H54 (cell line): ENCODE measurements around the gene CTAGE1.

Experiments used
- DNase-seq: peaks from one replicate; pipeline ENCODE4 v3.0.0; 2011; ENCODE audit warnings: low spot score, mixed read lengths; ENCODE audit not compliant: insufficient read length
- FAIRE-seq: peaks from 3 replicates; lab custom pipeline; 2011; peaks lifted over from hg19 to GRCh38; lab: Jason Lieb, UNC
- POLR2A ChIP-seq: IDR thresholded peaks from 2 replicates; pipeline ENCODE4 v1.6.1; 2011; ENCODE audit warnings: low read depth, mild to moderate bottlenecking, low read length

CTAGE1 gene

GRCh38 chr18:22391407-22392345, 26.0 kb downstream of the CTAGE1 start:
- no peak for TF ChIP-seq POLR2A
- FAIRE-seq (peak; percentile 74), DNase-seq (peak; percentile 15)

GRCh38 chr18:22387787-22388186, 29.9 kb downstream of the CTAGE1 start:
- FAIRE-seq (no peak), DNase-seq (no peak)
- TF ChIP-seq POLR2A: no peak

- DNase-seq (no peak), FAIRE-seq (no peak)
- TF ChIP-seq POLR2A: no peak
Observed at GRCh38 chr18:22387364-22387763, 30.4 kb downstream of the CTAGE1 start.

- no peak for TF ChIP-seq POLR2A
- FAIRE-seq (no peak), DNase-seq (peak; percentile 9)
Observed at GRCh38 chr18:22385718-22386117, 32.0 kb downstream of the CTAGE1 start.

- peak; percentile 15 for DNase-seq
- no peak for FAIRE-seq
- TF ChIP-seq POLR2A: no peak
Observed at GRCh38 chr18:22378672-22379282, 38.9 kb downstream of the CTAGE1 start.

- TF ChIP-seq POLR2A: no peak
- no peak for DNase-seq
- FAIRE-seq: no peak
Observed at GRCh38 chr18:22377769-22378168, 39.9 kb downstream of the CTAGE1 start.

- no peak for FAIRE-seq
- no peak for DNase-seq
- TF ChIP-seq POLR2A: no peak
Observed at GRCh38 chr18:22370414-22370813, 47.3 kb downstream of the CTAGE1 start.

GRCh38 chr18:22368021-22368420, 49.7 kb downstream of the CTAGE1 start:
- TF ChIP-seq POLR2A: no peak
- FAIRE-seq (no peak), DNase-seq (no peak)

- DNase-seq (no peak), FAIRE-seq (no peak)
- TF ChIP-seq POLR2A: no peak
Observed at GRCh38 chr18:22367303-22367702, 50.4 kb downstream of the CTAGE1 start.

- FAIRE-seq (no peak), DNase-seq (no peak)
- no peak for TF ChIP-seq POLR2A
Observed at GRCh38 chr18:22363867-22364463, 53.8 kb downstream of the CTAGE1 start.
